ENCODE data around the gene MIGA1.
"Not testable (repeated sequence)": the region's sequence is repeated elsewhere in the genome, so short reads cannot be mapped to it uniquely, and the experiment has no call there.

MIGA1 gene

DNA sequence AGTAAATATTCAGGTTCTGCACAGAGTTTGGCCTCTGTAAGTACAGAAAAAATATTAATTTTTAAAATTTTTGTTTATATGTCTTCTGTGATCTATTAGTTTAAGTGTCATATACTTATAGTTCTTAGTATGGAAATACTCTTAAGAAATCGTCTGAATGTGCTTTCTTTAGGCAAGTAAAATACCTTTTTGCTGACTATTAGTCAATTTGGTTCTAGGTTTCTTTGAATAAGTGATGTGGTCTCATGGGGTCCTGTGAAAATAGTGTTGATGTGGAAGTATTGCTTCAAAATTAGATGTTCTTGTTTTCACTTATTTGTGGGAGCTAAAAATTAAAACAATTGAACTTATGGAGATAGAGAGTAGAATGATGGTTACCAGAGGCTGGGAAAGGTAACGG, 23.9 kb downstream of the MIGA1 start:
- DNase-seq: no peak

DNA sequence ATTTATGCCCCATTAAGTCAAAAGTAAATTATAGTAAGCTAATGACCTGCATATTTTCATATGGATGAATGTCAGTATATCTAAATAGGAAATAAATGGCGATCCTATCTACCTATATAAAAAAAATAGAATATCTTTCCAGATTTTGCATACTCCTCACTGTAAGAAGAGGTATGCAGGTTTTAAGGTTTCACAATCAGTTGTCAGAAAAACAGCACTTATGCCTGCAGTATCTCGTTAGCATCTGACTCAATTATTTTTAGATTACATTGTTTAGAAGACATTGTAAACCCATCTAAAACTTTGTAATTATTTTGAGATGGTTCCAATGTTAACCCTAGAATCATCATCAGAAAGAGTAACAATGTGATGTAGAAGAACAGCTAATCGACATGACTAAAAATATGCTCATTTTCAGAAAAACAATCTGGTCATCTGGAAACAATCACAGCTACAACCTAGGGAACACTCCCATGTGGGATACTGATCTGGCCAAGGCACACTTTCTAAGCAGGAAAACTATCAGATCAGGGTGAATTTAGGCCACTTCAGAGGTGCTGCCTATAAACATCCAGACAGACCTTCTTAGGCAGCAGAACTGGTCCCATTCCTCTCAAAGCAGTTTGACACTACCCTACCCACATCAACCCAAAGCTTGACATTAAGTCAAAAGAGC, 30.5 kb downstream of the MIGA1 start:
- not testable (repeated sequence) for DNase-seq

DNA sequence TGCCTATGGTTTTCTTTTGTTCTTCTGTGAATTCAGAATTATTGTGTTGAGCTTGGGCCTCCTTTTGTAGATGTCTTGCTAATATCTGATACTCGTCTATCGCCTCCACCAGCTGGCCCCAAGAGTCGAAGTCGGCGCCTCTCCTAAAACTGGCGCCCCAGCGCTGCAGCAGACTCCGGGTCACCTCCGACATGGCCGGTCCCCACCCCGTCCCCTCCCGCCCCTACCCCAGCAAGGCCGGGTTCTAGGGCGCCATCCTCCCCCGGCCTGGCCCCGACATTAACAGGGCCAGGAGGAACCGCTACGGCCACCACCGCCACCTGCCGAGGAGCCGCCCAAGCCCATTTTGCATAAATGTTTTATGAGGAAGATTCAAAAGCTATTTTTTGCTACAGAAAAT, 32.1 kb downstream of the MIGA1 start:
- DNase-seq: not testable (repeated sequence)

DNA sequence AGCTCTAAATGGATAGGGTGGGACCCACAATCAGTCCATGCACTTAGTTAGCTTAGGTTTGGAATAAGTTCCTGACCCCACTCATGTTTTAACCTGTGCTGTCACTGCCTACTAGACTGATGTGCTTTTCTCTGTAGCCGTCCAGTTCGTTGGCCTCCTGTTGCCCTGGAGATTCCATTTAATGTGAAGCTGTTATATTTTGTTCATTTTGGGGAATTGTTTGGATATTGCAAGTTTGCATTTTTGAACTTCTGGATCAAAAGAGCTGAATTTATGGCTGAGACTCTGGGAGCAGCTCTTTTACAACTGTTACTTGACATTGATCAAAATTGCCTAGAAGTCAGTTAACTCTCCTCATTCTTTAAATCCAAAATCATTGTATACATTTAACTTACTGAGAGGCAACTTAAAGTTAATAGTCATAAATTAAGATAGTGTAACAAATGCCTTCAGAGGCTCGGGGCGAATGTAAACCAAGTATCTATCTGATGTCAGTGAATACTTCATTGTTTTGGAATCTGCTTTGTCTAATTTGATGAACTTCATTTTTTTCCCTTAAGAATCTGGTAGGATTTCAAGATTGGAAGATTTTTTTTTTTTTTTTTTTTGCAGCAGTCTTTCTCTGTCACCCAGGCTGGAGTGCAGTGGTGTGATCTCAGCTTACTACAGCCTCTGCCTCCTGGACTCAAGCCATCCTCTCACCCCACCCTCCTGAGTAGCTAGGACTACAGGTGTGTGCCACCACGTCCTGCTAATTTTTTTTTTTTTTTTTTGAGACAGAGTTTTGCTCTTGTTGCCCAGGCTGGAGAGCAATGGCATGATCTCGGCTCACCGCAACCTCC, 38.1 kb downstream of the MIGA1 start:
- DNase-seq: no peak

DNA sequence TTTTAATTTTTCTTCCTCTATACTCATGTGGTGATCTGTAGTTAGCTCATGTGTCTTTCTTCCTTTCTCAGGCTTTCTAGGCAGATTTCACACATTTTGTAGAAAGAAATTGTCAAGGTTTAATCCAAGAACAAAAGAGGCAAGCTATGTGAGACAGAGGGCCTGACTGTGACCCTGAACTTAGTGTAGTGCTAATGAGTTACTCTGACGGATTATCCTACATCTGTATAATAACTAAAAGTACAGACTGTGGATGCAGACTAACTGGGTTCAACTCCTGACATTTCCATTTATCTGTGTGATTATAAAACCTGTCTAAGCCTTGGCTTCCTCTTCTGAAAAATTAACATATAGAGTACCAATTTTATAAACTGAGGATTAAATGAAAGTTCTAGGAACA, 40.7 kb downstream of the MIGA1 start:
- no peak for DNase-seq

DNA sequence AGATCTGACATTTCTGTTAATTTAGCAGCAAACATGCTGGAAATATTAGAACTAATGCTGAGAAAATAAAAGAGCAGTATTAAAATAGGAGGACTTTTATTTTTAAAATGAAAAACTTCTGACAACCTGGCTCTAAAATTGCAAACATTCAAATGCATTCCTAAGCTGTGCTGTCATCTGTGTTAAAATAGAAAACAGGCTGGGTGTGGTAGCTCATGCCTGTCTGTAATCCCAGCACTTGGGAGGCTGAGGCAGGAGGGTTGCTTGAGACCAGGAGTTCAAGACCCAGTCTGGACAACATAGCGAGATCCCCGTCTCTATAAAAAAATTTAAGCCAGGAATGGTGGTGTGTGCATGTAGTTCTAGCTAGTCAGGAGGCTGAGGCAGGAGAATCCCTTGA, 44.6 kb downstream of the MIGA1 start:
- DNase-seq: no peak

DNA sequence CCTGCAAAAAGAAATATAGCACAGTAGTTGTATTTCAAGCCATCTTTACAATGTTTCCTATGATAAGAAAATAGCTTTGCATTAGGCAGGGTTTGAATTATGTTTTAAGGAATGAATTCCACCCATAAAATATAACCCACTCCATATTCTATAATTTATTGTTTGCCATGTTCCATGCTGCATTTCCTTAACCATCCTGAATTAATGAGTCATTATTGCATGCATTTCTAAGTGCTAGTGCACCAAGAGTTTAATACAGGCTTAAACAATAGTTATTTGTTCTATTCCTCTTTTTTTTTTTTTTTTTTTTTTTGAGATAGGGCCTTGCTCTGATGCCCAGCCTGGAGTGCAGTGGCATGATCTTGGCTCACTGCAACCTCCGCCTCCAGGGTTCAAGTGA, 45.2 kb downstream of the MIGA1 start:
- DNase-seq: no peak

DNA sequence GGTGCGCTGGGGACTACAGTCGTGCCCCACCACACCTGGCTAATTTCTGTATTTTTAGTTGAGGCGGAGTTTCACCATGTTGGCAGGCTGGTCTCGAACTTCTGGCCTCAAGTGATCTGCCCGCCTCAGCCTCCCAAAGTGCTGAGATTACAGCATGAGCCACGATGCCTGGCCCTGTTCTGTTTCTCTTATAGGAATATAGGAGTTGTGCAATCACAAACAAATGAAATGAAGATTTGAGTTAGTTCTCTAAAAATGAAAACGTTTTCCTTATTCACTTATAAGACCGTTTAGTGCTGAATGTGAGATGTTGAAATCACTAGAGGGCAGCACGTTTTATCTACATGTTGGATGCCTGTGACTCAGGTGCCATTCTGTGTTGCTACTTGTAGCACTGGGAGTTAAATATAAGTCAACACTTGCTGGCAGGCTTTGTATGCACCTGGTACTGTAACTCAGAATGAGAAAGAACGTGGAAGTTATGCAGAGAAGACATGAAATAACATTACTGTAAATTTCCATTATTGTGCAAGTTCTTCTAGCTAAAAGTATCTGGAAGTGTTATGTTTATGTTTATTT, 45.8 kb downstream of the MIGA1 start:
- no peak for DNase-seq

DNA sequence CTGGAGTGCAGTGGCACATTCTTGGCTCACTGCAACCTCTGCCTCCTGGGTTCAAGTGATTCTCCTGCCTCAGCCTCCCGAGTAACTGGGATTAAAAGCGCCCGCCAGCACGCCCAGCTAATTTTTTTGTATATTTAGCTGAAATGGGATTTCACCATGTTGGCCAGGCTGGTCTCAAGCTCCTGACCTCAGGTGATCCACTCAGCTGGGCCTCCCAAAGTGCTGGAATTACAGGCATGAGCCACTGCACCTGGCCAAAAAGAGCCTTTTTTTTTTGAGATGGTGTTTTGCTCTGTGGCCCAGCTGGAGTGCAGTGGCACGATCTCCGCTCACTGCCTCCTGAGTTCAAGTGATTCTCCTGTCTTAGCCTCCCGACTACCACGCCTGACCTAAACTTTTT, 47.4 kb downstream of the MIGA1 start:
- not testable (repeated sequence) for DNase-seq

DNA sequence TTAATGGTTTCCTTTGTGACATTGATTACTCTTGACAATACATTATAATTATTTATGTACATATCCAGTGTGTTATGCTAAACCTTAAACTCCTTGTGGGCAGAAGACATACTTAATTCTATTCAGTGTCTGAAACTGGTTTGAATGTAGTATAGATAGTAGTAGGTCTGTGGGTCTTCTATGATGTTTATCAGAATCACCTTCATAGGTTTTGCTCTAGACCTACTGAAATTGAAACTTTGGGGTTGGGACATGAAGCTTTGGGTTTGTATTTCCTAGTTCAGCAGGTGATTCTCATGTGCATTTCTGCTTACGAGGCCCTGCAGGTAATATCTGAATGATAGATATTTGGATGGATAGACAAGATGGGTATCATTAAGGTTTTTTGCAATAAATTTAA, 48.6 kb downstream of the MIGA1 start:
- no peak for DNase-seq

DNA sequence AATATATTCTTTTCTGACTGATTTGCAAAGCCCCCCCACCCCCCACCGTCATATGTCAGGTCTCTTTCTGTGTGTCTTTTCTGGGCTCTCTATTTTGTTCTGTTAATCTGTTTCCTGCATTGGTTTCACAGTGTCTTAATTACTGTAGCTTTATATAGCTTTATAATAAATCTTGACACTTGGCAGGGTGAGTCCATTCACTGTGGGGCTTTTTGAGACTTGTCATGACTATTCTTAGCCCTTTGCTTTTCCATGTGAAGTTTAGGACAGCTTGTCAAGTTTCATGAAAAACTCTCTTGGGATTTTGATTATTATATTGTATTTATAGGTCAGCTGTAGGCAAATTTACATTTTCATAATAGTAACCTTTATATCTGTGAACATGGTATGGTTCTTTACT, 50.4 kb downstream of the MIGA1 start:
- no peak for DNase-seq

DNA sequence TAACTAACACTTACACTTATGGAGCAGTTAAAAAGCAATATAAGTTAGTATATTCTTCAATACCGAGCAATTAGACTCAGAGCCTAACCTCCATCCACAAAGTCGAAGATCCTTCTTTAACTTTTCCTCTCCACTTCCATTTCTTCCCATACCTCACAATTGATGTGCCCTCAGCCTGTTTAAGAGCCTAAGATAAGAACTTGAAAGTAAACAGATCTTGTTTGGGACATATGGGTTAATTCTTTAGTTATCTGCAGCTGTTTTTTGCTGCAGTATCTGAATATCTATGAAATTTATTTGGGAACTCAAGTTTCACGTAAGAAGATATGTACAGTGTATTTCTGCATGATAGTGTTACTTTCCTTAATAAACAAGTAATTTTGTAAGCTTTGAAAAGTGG, 51.5 kb downstream of the MIGA1 start:
- no peak for DNase-seq

DNA sequence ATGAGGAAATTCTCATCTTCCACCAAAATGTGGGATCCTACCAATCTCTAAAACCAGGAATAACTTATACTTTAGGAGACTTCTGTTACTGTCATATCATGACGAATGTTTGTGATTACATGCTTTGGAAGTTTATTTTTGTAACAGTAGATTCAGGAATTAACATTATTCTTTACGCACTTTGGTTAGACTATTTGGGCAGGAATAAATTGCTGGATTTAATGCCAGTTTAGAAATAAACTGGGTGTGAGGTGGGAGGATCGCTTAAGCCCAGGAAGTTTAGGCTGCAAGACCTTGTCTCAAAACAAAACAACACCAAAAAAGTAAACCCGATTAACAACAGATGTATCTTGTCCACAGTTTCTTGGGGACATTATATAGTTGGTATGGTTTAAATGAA, 52.1 kb downstream of the MIGA1 start:
- no peak for DNase-seq

DNA sequence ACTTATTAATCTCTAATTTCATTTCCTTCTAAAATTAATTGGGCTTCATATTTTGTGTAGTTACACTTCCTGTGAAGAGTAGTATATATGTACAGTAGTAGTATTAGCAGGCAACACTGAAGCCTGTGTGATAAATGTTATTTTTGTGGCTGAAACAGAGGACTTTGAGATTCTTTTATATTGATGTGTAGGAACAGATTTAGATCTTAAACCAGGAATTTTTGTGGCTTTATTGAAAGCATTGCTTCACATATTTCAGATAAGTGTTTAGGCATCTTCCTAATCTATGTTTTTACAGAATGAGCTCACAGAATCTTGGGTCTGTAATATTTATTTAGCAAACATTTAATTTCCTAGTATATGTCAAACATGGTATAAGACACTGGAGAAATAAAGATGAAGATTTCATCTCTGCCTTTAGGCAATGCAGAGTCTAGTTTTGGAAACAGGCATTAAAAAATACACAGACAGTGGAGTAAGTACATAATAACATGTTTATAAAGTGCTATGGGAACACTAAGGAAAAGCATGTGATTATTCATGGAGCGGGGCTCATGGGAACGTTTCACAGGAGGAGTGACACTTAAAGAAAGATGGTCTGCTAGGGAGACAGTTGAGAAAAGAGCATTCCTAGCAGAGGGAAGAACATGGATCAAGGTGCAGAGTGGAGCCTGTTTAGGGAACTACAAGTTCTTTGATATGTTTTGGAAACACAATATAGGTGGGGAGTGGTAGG, 52.7 kb downstream of the MIGA1 start:
- no peak for DNase-seq

DNA sequence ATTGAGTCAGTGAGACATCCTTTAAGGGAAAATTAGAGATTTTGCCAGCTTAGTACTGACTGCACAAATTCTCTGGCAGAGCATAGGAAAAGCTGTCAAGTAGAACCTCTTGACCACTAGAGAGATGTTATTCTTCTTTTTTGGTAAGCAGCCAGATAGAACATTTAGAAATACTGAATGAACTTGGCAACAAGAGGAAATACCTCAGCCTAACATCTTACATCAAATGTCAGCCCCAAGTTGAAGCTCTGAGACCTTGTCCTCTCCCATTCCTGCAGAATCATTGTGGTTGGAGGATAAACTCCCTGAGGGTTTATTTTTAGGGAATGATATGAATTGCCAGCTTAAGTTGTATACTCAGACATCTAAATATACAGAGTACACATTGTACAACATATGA, 53.5 kb downstream of the MIGA1 start:
- DNase-seq: no peak

DNA sequence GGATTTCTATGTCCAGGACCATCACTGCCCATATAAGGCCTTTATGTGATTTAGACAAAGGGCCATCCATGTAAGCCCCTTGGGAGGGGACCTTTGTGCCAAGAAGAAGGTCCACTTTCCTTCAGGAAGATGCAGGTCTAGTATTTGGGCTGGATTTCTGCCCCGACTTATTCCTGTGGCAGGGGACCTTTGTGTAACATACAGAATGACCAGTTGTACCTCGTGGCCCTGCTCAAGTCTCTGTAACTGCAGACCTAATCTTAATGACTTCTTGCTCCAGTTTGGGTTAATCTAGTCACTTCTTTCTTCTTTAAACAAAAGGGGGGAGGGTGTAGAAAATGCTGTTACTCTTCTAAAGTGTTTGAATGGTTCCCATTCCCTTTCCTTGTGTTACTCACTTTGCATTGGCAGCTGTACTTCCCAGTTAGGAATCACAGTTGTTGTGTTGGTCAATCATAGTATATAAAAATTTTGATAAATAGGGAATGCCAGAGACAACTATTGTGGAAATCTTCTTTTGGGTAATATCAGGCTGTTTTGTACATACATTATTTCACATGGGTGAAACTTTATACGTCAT, 54.2 kb downstream of the MIGA1 start:
- no peak for DNase-seq

DNA sequence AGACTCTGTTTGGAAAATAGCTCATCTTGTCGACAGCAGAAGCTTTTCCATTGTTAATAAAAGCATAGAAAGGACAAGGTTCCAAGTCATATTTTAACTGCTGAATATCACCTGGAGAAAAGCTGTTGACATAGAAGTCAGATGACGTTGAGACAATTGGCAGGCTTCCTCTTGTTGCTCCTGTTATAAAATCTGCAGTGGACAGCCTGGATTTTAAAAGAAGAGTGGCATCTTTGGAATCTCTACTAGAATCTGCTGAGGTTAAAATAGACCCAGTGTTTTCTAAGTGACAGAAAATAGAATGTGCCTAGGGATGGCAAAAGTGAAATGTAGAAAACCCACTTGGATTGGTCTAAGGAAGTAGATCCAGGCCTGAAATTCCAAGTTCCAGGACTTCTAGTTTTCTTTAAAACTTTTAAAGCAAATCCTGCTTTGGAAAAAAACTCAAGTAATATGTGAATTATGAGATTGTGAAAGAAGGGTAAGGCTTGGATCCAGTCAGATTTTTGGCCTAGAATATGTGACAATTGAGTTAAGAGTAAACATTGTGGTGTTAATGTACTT, 55.4 kb downstream of the MIGA1 start:
- no peak for DNase-seq

DNA sequence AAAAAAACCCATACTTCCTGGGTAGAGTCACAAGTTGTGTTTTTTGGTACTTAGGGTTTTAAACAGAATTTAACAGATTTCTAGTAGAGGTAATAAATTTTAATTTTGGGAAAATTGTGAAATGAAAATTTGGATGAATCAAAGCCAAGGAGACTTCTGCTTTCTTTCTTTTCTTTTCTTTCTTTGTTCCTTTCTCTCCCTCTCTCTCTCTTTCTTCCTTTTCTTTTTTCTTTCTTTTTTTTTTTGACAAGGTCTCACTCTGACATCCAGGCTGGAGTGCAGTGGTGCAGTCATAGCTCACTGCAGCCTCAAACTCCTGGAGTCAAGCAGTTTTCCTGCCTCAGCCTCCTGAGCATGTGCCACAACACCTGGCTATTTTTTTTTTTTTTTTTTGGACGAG, 62.1 kb downstream of the MIGA1 start:
- DNase-seq: no peak

DNA sequence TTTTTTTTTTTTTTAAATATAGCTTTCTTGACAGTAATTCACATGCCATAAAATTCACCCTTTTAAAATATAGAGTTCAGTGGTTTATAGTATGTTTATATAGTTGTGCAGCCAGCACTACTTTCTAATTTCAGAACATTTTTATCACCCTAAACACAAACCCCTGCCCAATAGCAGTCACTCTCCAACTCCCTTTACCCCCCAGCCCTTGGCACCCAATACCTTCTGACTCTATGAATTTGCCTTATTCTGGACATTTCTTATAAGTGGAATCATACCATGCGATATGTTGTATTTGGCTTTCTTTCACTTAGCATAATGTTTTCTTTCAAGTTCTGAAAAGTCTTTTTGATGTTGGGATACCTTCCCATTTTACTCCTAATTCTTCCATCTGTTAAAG, 66.5 kb downstream of the MIGA1 start:
- no peak for DNase-seq

DNA sequence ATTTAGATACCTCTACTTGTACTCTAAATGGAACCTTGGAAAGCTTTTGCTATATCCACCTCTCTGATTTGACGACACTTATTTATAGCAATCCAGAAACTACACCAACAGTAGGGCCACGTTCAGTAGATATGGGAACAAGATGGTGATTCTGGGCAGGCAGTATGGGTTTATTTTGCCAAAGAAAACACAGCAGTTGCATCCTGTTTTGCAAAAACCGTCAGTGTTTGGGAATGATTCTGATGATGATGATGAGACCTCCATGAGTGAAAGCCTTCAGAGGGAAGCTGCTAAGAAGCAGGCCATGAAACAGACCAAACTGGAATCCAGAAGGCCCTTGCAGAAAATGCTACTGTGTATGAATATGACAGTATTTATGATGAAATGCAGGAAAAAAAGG, 67.5 kb downstream of the MIGA1 start:
- DNase-seq: no peak

DNA sequence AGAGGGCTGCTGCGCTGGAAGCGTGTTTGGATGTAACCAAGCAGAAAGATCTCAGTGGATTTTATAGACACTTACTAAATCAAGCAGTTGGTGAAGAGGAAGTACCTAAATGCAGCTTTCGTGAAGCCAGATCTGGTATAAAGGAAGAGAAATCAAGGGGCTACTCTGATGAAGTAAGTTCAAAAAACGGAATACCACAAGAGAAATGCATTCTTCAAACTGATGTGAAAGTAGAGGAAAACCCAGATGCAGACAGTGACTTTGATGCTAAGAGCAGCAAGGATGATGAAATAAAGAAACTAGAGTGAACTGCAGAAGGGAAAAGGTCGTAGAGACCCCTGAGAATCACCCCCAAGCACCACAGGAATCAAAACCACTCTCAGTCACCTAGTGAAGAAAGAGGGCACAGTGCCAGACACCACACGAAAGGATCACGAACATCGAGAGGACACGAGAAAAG, 68.2 kb downstream of the MIGA1 start:
- DNase-seq: peak; percentile 3

DNA sequence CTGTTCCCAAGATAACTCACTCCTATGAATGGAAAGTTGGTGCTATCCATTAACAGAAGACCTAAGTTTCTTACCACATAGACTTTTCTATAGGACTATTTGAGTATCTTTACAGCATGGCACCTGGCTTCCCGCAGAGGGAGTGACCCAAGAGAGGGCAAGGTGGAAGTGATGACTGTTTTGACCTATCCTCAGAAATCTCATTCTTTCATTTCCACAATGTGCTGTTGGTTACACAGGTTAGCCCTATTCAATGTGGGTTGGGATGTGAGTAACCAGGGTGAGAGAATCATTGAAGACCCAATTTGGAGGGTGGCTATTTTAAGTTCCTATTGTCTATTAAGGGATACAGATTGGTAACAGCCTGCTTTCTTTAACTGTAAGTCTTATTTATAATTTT, 70.6 kb downstream of the MIGA1 start:
- DNase-seq: no peak

DNA sequence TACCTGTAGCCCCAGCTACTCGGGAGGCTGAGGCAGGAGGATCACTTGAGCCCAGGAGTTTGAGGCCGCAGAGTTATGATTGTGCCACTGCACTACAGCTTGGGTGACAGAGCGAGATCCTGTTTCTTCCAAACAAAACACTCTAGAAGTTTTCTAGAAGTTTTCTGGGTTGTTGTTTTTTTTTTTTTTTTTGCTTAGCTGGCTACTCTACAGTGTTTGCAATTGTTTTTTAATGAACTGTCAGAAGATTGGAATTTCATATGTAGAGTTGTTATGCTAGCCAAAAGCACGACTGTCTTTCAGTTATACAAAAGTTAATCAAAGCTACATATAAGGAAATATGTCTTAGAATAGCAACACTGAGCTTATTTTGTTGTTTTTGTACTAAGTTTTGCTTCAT, 78.1 kb downstream of the MIGA1 start:
- DNase-seq: no peak

All from stimulated activated CD4-positive, alpha-beta T cell treated with anti-CD3 and anti-CD28 coated beads, Interleukin-15, amount 100 ng/mL, for 24 hours (primary cell).